GM21786 (cell line): Measurements from ENCODE around the gene SLC25A39.
"Not testable (repeated sequence)": the region's sequence is repeated elsewhere in the genome, so short reads cannot be mapped to it uniquely, and the experiment has no call there.

ENCODE experiments used
- ATAC-seq: cut with Tn5 transposase; IDR thresholded peaks from one replicate; pipeline ENCODE4 v1.9.1; 2021; ENCODE audit not compliant: unreplicated experiment

SLC25A39 gene

DNA sequence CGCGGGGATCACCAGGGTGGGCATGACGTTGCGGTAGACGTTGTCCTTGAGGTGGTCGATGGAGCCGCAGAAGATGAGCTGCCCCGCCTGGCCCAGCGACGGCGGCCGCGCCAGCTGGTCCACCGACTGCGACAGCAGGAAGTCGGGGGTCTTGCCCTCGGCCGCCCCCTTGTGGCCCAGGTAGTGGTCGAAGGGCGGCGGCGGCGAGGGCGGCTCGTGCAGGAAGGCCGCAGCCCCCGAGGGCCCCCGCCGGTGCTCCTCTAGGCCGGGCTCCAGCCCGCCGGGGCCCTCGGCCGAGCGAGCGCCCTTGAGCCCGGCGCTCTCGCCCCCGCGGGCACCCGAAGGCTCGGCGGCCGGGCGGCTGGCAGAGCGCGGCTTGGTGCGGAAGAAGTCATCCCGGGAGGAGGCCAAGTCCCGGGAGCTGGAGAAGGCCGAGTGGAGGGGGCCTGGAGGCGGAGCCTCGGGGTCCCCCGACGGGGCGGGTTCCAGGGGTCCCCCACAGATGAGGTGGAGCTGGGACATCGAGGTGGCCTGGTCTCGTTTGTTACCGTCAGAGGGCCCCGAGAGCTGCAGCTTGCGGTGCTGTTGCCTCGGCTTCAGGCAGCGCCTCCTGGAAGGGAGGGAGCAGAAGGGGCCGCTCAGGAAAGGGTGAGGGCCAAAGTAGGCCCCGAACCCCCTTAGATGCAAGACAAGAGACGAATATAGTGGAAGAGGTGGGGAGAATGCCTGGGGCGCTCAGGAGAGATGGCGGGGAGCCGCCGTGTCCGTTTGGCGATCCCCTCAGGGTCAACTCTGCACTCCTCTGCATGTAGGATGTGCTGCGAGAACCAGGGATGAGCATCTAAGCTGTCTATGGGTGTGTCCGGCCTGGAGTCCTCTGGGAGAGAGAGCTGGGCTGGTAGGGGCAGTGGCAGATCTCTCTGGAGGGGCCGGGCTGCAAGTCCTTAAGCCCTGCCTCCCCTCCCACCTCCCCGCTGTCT, 30.2 kb upstream of the SLC25A39 start:
- no peak for ATAC-seq

DNA sequence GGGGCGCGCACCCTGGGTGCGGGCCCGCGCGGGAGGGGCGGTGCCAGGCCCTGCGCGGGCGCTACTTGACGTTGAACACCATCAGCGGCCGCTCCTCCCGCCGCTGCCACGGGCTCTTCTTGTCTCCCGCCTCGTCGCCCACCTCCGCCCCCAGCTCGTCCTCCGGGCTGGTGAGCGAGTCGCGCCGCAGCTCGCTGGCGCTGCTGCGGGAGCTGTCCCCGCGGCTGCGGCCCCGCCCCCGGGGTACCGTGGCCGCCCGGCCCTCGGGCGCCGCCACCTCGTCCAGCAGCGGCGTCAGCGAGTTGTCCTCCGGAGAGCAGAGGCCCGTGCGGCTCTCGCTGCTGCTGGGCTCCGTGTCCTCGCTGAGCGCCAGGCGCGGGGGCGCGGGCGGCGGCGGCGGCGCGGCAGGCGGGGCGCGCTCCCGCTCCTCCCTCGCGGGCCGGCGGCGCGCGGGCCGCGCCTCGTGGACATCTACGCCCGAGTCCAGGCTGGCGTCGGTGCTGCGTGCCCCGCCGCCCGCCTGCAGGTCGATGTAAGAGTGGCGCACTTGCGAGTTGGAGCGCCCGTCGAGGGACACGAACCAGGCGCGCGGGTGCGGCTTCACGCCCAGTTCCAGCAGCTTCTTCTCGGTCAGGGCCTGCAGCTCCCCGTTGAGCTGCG, 29.2 kb upstream of the SLC25A39 start:
- ATAC-seq, result no peak

DNA sequence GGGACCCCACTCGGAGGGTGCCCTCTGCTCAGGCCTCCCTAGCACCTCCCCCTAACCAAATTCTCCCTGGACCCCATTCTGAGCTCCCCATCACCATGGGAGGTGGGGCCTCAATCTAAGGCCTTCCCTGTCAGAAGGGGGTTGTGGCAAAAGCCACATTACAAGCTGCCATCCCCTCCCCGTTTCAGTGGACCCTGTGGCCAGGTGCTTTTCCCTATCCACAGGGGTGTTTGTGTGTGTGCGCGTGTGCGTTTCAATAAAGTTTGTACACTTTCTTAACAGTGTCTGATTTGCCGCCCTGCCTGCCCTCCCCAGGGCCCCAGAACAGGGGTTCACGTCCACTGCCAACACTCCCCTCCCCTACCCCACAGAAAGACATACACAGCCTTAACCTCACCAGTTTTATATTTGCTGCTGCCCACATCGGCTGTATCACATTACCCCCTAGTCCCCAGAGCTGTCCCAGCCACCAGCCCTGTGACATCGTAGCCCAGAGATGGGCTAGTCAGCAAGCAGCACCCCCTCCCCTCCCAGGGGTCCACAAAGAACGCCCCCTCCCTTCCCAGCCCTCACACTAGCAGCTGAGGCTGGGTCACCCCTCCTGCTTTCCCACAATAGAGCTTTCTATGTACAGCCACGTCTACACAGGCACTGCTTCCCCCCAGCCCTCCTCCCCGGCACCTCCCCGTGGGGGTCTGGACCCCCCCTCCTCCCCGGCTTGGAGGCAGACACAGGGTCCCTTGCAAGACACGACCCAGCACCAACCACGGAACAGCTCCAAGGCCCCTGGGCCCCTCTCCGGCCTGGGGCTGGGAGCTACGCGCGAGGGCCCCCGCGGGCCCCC, 28.4 kb upstream of the SLC25A39 start:
- ATAC-seq, result no peak

GRCh38 chr17:44351961-44352827, 27.6 kb upstream of the SLC25A39 start:
- no peak for ATAC-seq

DNA sequence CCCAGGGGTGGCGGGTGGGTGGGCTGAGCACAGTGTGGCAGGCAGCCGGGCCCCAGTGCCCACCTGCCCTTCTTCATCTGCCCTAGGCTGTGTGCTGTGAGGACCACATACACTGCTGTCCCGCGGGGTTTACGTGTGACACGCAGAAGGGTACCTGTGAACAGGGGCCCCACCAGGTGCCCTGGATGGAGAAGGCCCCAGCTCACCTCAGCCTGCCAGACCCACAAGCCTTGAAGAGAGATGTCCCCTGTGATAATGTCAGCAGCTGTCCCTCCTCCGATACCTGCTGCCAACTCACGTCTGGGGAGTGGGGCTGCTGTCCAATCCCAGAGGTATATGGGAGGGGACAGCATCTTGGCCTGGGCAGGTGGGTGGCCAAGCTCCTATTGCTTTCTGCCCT, 26.8 kb upstream of the SLC25A39 start:
- ATAC-seq, result no peak

DNA sequence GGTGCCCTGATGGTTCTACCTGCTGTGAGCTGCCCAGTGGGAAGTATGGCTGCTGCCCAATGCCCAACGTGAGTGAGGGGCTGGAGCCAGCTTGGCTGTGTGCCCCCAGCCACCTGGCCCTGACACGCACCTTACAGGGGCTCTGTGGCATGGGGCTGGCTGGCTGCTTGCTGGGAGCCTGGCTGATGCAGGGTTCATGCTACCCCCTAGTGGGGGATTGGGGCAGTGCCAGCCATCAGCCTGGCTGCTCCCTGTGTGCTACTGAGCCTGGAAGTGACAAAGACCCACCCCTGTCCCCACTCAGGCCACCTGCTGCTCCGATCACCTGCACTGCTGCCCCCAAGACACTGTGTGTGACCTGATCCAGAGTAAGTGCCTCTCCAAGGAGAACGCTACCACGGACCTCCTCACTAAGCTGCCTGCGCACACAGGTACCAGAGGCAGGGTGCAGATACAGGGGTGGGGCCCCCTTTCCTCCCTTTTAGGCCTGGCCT, 26.2 kb upstream of the SLC25A39 start:
- ATAC-seq, result no peak

DNA sequence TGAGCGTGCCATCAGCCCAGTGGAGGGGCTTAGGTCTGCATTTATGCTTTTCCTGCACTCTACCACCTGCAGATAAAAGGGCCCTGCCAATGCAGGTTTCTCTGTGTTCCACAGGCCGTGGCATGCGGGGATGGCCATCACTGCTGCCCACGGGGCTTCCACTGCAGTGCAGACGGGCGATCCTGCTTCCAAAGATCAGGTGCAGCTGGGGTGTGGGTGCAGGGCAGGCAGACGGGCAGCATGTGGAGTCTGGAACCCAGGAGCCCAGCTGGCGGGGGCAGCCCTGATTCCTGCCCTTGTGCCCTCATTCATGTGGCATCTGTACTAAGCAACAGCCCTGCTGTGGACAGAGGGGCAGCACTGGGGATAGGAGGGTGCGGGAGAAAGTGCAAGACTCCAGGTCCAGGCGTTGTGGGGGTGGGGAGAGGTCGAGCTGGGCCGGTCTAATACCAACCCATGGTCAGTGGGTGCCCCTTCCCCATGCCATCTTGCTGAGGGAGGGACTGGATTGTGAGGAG, 25.0 kb upstream of the SLC25A39 start:
- ATAC-seq, result no peak

- no peak for ATAC-seq
These were observed 24.4 kb upstream of the SLC25A39 start for GRCh38 chr17:44348988-44349364.

GRCh38 chr17:44348234-44348987, 23.8 kb upstream of the SLC25A39 start:
- ATAC-seq, result peak; percentile 41

DNA sequence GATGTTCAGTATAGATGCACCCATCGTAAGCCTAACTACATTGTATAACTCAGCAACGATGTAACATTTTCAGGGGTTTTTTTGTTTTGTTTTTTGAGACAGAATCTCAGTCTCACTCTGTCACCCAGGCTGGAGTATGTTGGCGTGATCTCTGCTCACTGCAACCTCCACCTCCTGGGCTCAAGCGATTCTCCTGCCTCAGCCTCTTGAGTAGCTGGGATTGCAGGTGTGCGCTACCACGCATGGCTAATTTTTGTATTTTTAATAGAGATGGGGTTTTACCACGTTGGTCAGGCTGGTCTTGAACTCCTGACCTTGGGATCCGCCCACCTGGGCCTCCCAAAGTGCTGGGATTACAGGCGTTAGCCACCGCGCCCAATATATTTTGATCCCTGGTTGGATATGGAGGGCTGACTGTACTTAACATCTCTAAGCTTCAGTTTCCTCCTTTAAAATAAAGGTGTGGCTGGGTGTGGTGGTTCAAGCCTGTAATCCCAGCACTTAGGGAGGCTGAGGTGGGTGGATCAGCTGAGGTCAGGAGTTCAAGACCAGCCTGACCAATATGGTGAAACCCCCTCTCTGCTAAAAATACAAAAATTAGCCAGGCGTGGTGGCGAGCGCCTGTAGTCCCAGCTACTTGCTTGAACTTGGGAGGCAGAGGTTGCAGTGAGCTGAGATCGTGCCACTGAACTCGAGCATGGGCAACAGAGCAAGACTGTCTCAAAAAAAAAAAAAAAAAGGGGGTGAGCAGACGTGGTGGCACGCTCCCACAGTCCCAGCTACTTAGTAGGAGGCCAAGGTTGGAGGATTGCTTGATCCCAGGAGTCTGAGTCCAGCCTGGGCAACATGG, 22.8 kb upstream of the SLC25A39 start:
- not testable (repeated sequence) for ATAC-seq

DNA sequence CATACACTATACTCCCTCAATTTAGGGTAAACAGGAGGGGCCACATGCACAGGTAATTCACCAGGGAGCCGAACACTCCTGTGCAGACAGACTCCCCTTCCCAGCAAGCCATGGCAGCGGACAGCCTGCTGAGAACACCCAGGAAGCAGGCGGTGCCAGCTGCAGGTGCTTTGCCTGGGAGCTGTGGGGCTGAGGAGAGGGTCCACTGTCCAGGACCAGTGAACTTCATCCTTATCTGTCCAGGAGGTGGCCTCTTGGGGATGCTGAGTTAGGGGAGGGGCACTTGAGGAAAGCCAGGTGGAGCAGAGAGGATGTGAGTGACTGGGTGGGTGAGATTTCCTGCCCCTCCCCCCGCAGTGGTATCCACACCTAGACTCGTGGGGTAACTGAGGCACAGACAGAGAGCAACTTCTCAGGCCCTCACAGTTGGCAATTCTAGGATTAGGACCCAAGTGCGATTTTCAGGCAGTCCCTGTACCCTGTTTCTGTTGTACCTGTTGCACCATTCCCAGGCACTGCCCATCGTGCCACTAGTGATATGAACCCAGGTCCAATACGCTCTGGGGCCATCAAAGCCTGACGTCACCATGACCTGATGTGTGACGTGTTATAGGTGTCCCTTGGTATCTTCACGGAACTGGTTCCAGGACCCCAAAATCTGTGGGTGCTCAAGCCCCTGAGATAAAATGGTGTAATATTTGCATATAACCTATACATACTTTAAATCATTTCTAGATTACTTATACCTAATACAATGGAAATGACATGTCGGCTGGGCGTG, 21.6 kb upstream of the SLC25A39 start:
- ATAC-seq, result no peak

GRCh38 chr17:44345454-44346026, 20.9 kb upstream of the SLC25A39 start:
- ATAC-seq, result peak; percentile 1

DNA sequence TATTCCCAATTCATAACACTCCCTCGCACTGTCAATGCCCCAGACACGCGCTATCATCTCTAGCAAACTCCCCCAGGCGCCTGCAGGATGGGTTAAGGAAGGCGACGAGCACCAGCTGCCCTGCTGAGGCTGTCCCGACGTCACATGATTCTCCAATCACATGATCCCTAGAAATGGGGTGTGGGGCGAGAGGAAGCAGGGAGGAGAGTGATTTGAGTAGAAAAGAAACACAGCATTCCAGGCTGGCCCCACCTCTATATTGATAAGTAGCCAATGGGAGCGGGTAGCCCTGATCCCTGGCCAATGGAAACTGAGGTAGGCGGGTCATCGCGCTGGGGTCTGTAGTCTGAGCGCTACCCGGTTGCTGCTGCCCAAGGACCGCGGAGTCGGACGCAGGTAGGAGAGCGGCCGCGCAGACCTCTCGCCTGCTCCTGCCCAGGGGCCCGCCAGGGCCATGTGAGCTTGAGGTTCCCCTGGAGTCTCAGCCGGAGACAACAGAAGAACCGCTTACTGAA, 20.4 kb upstream of the SLC25A39 start, which contains the start of gene GRN:
TSS of gene GRN (plus strand) at position 364 of the 515 bp plus-strand sequence. CDS start 3,863 bp downstream, outside the sequence.
- peak; percentile 55 for ATAC-seq

- ATAC-seq, result no peak
These were observed 19.0 kb upstream of the SLC25A39 start for GRCh38 chr17:44343510-44344209.

GRCh38 chr17:44340553-44340952, 15.9 kb upstream of the SLC25A39 start:
- not testable (repeated sequence) for ATAC-seq

DNA sequence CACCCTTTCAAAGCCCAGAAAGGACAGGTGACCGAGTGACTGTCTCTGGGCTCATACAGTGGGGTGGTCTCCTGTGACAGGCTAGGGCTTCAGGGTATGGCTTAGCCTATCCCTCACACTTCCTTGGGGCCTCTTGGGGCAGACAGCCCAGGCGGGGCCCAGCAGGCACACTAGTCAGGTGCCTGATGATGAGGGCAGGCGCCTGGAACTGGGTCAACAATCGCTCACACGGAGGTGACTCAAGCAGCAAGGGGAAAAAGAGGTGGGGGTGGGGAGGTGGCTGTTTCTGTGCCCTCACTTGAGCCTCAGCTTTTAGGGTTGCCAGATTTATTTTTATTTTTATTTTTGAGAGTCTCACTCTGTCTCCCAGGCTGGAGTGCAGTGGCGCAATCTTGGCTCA, 14.1 kb upstream of the SLC25A39 start:
- no peak for ATAC-seq
